ENCODE results near the gene SHISA6. TPM values are rescaled to one million over a fixed set of nuclear protein-coding genes. Genes with fewer than 3 reads are reported as not detected.

SHISA6 gene
- total RNA-seq, 1 experiment from 2014 or later: not detected

DNA sequence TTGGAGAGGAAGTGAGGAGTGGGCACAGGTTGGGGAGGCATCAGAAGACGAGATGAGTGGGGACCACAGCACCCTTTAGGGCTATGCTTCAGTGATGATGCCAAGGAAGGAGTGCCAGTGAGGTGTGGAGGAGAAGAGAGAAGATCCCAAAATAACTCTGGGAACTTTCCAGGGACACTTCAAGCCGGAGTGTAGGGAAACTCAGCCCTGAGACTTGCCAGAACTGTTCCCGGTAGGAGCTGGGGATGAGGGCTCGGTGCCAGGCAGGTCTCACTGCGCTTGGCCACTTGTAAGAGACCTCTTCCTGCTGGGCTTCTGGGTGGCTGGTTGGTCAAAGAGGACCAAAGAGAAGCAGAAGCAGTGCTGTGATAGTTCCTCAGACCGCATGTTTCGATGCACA is 63.6 kb downstream of the SHISA6 start:
- DNase-seq (ENCODE audit: low read depth, low spot score) (no peak), ATAC-seq (no peak)
- in situ Hi-C loops (cut with HindIII; ENCODE audit: low pct_unique_long_range_greater_than_20kb, low sequenced_read_pairs) (no loop called here), intact Hi-C loops (cut with micrococcal nuclease; ENCODE audit: unreplicated experiment) (no loop called here)
- Histone ChIP-seq H3K9me3 (ENCODE audit: control insufficient read depth, insufficient read depth, low read depth, low read length) (no peaks in the 10 kb centered on the region), H3K4me1 (ENCODE audit: control insufficient read depth, insufficient read depth, low read length) (no peaks in the 10 kb centered on the region), H3K36me3 (ENCODE audit: control insufficient read depth, insufficient read depth, low read length) (no peaks in the 10 kb centered on the region), H3K27ac (ENCODE audit: low read length) (no peak overlapping the region), H3K4me3 (ENCODE audit: low read depth in 2 of 2, low read length in 2 of 2) (no peak overlapping the region), H3K27me3 (ENCODE audit: control insufficient read depth, insufficient read depth, low read length) (no peaks in the 10 kb centered on the region)
- TF ChIP-seq TCF7L2 (IDR thresholded peaks at IDR 0.05; ENCODE audit: low read depth, low read length) (no peak), POLR2AphosphoS5 (IDR thresholded peaks at IDR 0.05; ENCODE audit: low read depth, low read length) (no peak), SIN3A (IDR thresholded peaks at IDR 0.05; ENCODE audit: borderline replicate concordance, insufficient read depth, low read depth, low read length) (no peak)
- CTCF ChIA-PET: no interaction called here
- POLR2A ChIA-PET: no interaction called here
- no TSS peak for BruUV-seq (replicated peaks)

DNA sequence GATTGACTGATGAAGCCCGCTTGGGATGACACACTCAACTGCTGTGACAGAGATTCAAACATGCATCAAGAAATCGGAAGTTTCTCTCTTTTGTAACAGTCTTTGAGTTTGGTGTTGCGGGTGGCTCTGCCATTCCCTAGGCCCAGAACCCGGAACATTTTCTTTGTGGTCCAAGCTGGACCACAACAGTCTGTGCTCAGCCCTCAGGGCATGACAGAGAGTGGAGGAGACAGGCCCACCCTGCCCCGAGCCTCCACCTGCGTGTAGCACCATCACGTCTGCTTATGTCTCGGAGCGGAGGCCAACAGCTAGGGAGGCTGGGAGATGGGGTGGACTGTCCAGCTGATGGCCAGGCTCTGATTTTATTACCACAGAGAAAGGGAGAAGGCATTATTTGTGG is 64.5 kb downstream of the SHISA6 start:
- ATAC-seq (no peak), DNase-seq (ENCODE audit: low read depth, low spot score) (no peak)
- CTCF ChIA-PET: no interaction called here
- BruUV-seq (replicated peaks): no TSS peak
- H3K4me1 ChIP-seq (ENCODE audit: control insufficient read depth, insufficient read depth, low read length): no peaks in the 10 kb centered on the region
- POLR2A ChIA-PET: no interaction called here
- no peaks in the 10 kb centered on the region for H3K27me3 ChIP-seq (ENCODE audit: control insufficient read depth, insufficient read depth, low read length)
- in situ Hi-C loops (cut with HindIII; ENCODE audit: low pct_unique_long_range_greater_than_20kb, low sequenced_read_pairs) (no loop called here), intact Hi-C loops (cut with micrococcal nuclease; ENCODE audit: unreplicated experiment) (no loop called here)
- no peak overlapping the region for H3K4me3 ChIP-seq (ENCODE audit: low read depth in 2 of 2, low read length in 2 of 2)
- no peaks in the 10 kb centered on the region for H3K36me3 ChIP-seq (ENCODE audit: control insufficient read depth, insufficient read depth, low read length)
- H3K27ac ChIP-seq (ENCODE audit: low read length): no peak overlapping the region
- TF ChIP-seq POLR2AphosphoS5 (IDR thresholded peaks at IDR 0.05; ENCODE audit: low read depth, low read length) (no peak), SIN3A (IDR thresholded peaks at IDR 0.05; ENCODE audit: borderline replicate concordance, insufficient read depth, low read depth, low read length) (no peak), TCF7L2 (IDR thresholded peaks at IDR 0.05; ENCODE audit: low read depth, low read length) (no peak)
- TF ChIP-seq, protein P1, sequence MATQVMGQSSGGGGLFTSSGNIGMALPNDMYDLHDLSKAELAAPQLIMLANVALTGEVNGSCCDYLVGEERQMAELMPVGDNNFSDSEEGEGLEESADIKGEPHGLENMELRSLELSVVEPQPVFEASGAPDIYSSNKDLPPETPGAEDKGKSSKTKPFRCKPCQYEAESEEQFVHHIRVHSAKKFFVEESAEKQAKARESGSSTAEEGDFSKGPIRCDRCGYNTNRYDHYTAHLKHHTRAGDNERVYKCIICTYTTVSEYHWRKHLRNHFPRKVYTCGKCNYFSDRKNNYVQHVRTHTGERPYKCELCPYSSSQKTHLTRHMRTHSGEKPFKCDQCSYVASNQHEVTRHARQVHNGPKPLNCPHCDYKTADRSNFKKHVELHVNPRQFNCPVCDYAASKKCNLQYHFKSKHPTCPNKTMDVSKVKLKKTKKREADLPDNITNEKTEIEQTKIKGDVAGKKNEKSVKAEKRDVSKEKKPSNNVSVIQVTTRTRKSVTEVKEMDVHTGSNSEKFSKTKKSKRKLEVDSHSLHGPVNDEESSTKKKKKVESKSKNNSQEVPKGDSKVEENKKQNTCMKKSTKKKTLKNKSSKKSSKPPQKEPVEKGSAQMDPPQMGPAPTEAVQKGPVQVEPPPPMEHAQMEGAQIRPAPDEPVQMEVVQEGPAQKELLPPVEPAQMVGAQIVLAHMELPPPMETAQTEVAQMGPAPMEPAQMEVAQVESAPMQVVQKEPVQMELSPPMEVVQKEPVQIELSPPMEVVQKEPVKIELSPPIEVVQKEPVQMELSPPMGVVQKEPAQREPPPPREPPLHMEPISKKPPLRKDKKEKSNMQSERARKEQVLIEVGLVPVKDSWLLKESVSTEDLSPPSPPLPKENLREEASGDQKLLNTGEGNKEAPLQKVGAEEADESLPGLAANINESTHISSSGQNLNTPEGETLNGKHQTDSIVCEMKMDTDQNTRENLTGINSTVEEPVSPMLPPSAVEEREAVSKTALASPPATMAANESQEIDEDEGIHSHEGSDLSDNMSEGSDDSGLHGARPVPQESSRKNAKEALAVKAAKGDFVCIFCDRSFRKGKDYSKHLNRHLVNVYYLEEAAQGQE (IDR thresholded peaks at IDR 0.05; ENCODE audit: insufficient read depth in 1 of 2, low read depth in 2 of 2, low read length in 1 of 2): no peak
- no peaks in the 10 kb centered on the region for H3K9me3 ChIP-seq (ENCODE audit: control insufficient read depth, insufficient read depth, low read depth, low read length)

- in situ Hi-C loops (cut with HindIII; ENCODE audit: low pct_unique_long_range_greater_than_20kb, low sequenced_read_pairs): no loop called here
- BruUV-seq (replicated peaks): no TSS peak
These were observed 67.5 kb downstream of the SHISA6 start for GRCh38 chr17:11308531-11308930.

More at GRCh38 chr17:11308531-11308930, 67.5 kb downstream of the SHISA6 start:
- H3K27ac ChIP-seq (ENCODE audit: low read length): no peak overlapping the region
- H3K36me3 ChIP-seq (ENCODE audit: control insufficient read depth, insufficient read depth, low read length): no peaks in the 10 kb centered on the region
- intact Hi-C loops (cut with micrococcal nuclease; ENCODE audit: unreplicated experiment): no loop called here
- H3K4me1 ChIP-seq (ENCODE audit: control insufficient read depth, insufficient read depth, low read length): no peaks in the 10 kb centered on the region
- ChIA-PET CTCF (no interaction called here), POLR2A (no interaction called here)
- H3K27me3 ChIP-seq (ENCODE audit: control insufficient read depth, insufficient read depth, low read length): no peaks in the 10 kb centered on the region
- no peaks in the 10 kb centered on the region for H3K9me3 ChIP-seq (ENCODE audit: control insufficient read depth, insufficient read depth, low read depth, low read length)
- TF ChIP-seq, protein P1 (IDR thresholded peaks at IDR 0.05; ENCODE audit: insufficient read depth in 1 of 2, low read depth in 2 of 2, low read length in 1 of 2): no peak
- TF ChIP-seq TCF7L2 (IDR thresholded peaks at IDR 0.05; ENCODE audit: low read depth, low read length) (no peak), SIN3A (IDR thresholded peaks at IDR 0.05; ENCODE audit: borderline replicate concordance, insufficient read depth, low read depth, low read length) (no peak), POLR2AphosphoS5 (IDR thresholded peaks at IDR 0.05; ENCODE audit: low read depth, low read length) (no peak)
- TF ChIP-seq, protein P2, sequence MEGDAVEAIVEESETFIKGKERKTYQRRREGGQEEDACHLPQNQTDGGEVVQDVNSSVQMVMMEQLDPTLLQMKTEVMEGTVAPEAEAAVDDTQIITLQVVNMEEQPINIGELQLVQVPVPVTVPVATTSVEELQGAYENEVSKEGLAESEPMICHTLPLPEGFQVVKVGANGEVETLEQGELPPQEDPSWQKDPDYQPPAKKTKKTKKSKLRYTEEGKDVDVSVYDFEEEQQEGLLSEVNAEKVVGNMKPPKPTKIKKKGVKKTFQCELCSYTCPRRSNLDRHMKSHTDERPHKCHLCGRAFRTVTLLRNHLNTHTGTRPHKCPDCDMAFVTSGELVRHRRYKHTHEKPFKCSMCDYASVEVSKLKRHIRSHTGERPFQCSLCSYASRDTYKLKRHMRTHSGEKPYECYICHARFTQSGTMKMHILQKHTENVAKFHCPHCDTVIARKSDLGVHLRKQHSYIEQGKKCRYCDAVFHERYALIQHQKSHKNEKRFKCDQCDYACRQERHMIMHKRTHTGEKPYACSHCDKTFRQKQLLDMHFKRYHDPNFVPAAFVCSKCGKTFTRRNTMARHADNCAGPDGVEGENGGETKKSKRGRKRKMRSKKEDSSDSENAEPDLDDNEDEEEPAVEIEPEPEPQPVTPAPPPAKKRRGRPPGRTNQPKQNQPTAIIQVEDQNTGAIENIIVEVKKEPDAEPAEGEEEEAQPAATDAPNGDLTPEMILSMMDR (IDR thresholded peaks at IDR 0.05): no peak
- DNase-seq (ENCODE audit: low read depth, low spot score): no peak
- ATAC-seq: no peak
- no peak overlapping the region for H3K4me3 ChIP-seq (ENCODE audit: low read depth in 2 of 2, low read length in 2 of 2)

Measured in Panc1 (cell line).